GM23338 (cell line): ENCODE results near the gene SSH2.

ENCODE experiments used
- CREB1 ChIP-seq: fragments of 250-450 bp; sonication (Bioruptor Pico); IDR thresholded peaks from 2 replicates; pipeline ENCODE4 v1.5.0; 2020; ENCODE audit warnings: low read depth, mild to moderate bottlenecking, moderate library complexity
- CTCF ChIP-seq, 2 experiments: fragments of 200-600 bp in 1 of 2; sonication (generic) in 1 of 2; conservative IDR thresholded peaks; 2 replicates each; pipeline versions ENCODE4 v1.5.1 to v1.6.1; 2016 to 2017; ENCODE audit warnings: antibody characterized with exemption in 2 of 2, low read depth in 2 of 2, mild to moderate bottlenecking in 2 of 2, moderate library complexity in 1 of 2
- ETS1 ChIP-seq: IDR thresholded peaks from 2 replicates; pipeline ENCODE4 v1.6.1; 2016; ENCODE audit warnings: antibody characterized with exemption
- EZH2 ChIP-seq: fragments of 200-600 bp; sonication (generic); IDR thresholded peaks from one replicate; pipeline ENCODE4 v1.8.0; 2017; ENCODE audit warnings: antibody characterized with exemption, mild to moderate bottlenecking, low read depth; ENCODE audit not compliant: unreplicated experiment
- EZH2phosphoT487 ChIP-seq: fragments of 200-600 bp; sonication (generic); IDR thresholded peaks from one replicate; pipeline ENCODE4 v1.8.1; 2018; ENCODE audit warnings: antibody characterized with exemption; ENCODE audit not compliant: unreplicated experiment
- POLR2AphosphoS5 ChIP-seq: IDR thresholded peaks from 2 replicates; pipeline ENCODE4 v1.6.1; 2016; ENCODE audit warnings: antibody characterized with exemption, low read depth
- REST ChIP-seq: IDR thresholded peaks from one replicate; pipeline ENCODE4 v1.6.1; 2018; ENCODE audit warnings: antibody characterized with exemption; ENCODE audit not compliant: unreplicated experiment

- TF ChIP-seq CTCF (conservative IDR thresholded peaks at IDR 0.05; ENCODE audit: low read depth in 2 of 2) (no peak), CREB1 (CRISPR knock-in tag) (no peak), REST (no peak), EZH2phosphoT487 (no peak), EZH2 (no peak), POLR2AphosphoS5 (no peak), ETS1 (no peak)
Observed at GRCh38 chr17:29577001-29577370, 353.0 kb downstream of the SSH2 start.
